ENCODE results near the gene ARMC5. TPM values are rescaled to one million over a fixed set of nuclear protein-coding genes. Genes with fewer than 3 reads are reported as not detected.

ARMC5 gene
- total RNA-seq, 4 donors from 2014 or later = 6.6 to 11.6 (median 9.1) TPM

GRCh38 chr16:31474773-31475738 is 15.8 kb downstream of the ARMC5 start:
- WGBS, 2 donors = 91 to 92% methylated on average over 12 of the region's 12 CpGs
- Histone ChIP-seq H3K9me3 (no peaks in the 10 kb centered on the region), H3K27me3 (no peaks in the 10 kb centered on the region), H3K36me3 (peaks cover 0 to 63% (median 4%) of the 10 kb centered on the region in 3 donors), H3K4me1 (peaks cover 0 to 53% (median 12%) of the 10 kb centered on the region in 4 donors), H3K27ac (no peak overlapping the region), H3K4me3 (no peak overlapping the region)
- TF ChIP-seq EP300 (IDR thresholded peaks at IDR 0.05) = no peak
- TF ChIP-seq, protein P1, sequence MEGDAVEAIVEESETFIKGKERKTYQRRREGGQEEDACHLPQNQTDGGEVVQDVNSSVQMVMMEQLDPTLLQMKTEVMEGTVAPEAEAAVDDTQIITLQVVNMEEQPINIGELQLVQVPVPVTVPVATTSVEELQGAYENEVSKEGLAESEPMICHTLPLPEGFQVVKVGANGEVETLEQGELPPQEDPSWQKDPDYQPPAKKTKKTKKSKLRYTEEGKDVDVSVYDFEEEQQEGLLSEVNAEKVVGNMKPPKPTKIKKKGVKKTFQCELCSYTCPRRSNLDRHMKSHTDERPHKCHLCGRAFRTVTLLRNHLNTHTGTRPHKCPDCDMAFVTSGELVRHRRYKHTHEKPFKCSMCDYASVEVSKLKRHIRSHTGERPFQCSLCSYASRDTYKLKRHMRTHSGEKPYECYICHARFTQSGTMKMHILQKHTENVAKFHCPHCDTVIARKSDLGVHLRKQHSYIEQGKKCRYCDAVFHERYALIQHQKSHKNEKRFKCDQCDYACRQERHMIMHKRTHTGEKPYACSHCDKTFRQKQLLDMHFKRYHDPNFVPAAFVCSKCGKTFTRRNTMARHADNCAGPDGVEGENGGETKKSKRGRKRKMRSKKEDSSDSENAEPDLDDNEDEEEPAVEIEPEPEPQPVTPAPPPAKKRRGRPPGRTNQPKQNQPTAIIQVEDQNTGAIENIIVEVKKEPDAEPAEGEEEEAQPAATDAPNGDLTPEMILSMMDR (IDR thresholded peaks at IDR 0.05) = no peak
- TF ChIP-seq POLR2A (IDR thresholded peaks at IDR 0.05) = no peak
- no peak for DNase-seq (ENCODE audit: low spot score in 2 of 2)

DNA sequence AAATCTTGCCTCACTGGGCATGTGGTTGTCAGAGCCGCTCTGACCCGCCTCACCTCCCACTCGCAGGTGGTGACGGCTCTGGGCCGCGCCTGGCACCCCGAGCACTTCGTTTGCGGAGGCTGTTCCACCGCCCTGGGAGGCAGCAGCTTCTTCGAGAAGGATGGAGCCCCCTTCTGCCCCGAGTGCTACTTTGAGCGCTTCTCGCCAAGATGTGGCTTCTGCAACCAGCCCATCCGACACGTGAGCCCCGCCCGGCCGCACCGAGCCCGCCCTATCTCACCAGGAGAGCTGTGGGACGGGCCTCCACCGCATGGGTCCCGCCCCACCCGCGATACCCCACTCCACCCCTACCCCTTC is 16.6 kb downstream of the ARMC5 start:
- no peak overlapping the region for H3K27ac ChIP-seq
- WGBS, 2 donors = 83 to 85% methylated on average over 21 to 25 of the region's 26 CpGs
- H3K4me1 ChIP-seq = peaks cover 0 to 55% (median 10%) of the 10 kb centered on the region in 4 donors
- peak overlapping the region in 1 of 4 donors; percentile 48 for H3K4me3 ChIP-seq
- no peak for DNase-seq (ENCODE audit: low spot score in 2 of 2)
- H3K9me3 ChIP-seq = no peaks in the 10 kb centered on the region
- no peak for TF ChIP-seq EP300 (IDR thresholded peaks at IDR 0.05)
- no peak for TF ChIP-seq POLR2A (IDR thresholded peaks at IDR 0.05)
- TF ChIP-seq, protein P1 (IDR thresholded peaks at IDR 0.05) = no peak
- peaks cover 0 to 63% (median 4%) of the 10 kb centered on the region in 3 donors for H3K36me3 ChIP-seq
- H3K27me3 ChIP-seq = no peaks in the 10 kb centered on the region

DNA sequence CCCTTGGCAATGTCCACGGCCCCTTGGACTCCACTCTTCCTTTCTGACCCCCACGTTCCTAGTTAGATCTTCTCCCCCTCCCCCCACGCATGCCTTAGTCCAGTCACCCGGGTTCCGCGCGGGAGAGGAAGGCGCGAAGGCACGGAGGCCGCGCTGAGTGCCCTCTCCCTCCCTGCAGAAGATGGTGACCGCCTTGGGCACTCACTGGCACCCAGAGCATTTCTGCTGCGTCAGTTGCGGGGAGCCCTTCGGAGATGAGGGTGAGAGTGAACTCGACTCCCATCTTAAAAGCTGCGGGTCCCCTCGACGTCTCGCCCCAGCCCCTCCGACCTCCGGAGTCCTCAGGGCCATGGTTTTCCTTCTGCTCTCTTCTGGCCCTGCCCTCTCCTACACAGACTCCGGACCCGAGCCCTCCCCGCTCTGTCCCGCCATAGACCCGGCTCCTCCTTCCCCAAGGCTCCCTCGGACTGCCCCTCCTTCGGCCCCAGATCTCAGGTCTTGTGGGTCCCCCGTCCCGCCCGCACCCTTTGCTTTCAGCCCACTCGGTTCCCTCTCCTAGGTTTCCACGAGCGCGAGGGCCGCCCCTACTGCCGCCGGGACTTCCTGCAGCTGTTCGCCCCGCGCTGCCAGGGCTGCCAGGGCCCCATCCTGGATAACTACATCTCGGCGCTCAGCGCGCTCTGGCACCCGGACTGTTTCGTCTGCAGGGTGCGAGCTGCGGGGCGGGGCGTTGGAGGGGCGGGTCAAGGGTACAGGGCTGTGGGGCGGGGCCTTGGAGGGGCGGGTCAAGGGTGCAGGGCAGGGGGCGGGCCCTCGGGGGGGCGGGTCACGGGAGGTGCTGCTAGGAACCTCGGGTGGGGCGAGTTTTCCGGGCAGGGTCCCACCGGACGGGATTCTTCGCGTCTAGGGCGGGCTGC is 17.3 kb downstream of the ARMC5 start:
- TF ChIP-seq POLR2A (IDR thresholded peaks at IDR 0.05) (peak in 1 of 2 donors; percentile 23), EP300 (IDR thresholded peaks at IDR 0.05) (no peak)
- peak overlapping the region in 3 of 4 donors; percentile 0 to 73 (median 18) for H3K27ac ChIP-seq
- DNase-seq (ENCODE audit: low spot score in 2 of 2) = peak; percentile 51 to 58
- H3K4me3 ChIP-seq = peak overlapping the region in 3 of 4 donors; percentile 1 to 48 (median 33)
- peaks cover 0 to 49% (median 4%) of the 10 kb centered on the region in 4 donors for H3K4me1 ChIP-seq
- H3K27me3 ChIP-seq = no peaks in the 10 kb centered on the region
- WGBS, 2 donors = 69 to 70% methylated on average over 57 to 63 of the region's 68 CpGs
- peaks cover 0 to 63% (median 4%) of the 10 kb centered on the region in 3 donors for H3K36me3 ChIP-seq
- H3K9me3 ChIP-seq = no peaks in the 10 kb centered on the region

DNA sequence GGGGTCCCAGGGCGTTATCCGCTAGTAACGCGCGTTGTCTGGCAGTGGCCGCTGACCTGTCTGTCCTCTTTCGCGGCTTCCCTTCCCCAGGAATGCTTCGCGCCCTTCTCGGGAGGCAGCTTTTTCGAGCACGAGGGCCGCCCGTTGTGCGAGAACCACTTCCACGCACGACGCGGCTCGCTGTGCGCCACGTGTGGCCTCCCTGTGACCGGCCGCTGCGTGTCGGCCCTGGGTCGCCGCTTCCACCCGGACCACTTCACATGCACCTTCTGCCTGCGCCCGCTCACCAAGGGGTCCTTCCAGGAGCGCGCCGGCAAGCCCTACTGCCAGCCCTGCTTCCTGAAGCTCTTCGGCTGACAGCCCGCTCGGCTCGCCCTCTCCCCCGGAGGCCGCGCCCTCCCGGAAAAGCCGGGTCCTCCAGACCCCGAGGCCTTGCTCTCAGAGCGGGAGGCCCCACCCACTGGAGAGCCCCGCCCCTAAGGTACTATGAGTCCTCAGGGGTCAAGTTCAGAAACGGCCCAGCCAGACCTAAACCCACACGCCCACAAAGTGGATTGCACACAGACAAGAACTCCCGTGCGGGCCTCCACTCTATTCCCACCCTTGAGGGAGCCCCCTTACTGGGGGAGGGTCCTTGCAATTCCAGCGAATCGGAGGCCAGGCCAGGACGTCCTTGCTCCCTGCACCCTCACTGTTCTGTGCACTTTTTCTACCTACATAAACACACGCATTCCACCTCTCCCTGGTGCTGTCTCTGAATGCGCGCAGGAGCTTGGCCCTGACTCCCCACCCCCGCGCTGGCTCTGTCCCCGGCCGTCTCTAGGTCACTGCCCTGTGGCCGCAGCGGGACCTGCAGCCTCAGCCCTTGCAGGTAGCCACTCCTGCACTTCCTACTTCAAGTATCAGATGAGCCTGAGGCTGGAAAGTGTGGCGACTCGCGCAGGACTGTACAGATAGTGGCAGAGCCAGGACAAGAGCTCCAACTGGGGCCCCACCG is 18.2 kb downstream of the ARMC5 start:
- Histone ChIP-seq H3K36me3 (peaks cover 0 to 63% (median 4%) of the 10 kb centered on the region in 3 donors), H3K27ac (peak overlapping the region in 3 of 4 donors; percentile 0 to 73 (median 18))
- DNase-seq (ENCODE audit: low spot score in 2 of 2) = no peak

More for the DNA sequence above, 18.2 kb downstream of the ARMC5 start:
- 71 to 76% methylated on average over 62 to 67 of the region's 67 CpGs for WGBS, 2 donors
- Histone ChIP-seq H3K4me3 (peak overlapping the region in 2 of 4 donors; percentile 33 to 48), H3K9me3 (no peaks in the 10 kb centered on the region), H3K27me3 (no peaks in the 10 kb centered on the region), H3K4me1 (peaks cover 0 to 42% (median 0%) of the 10 kb centered on the region in 4 donors)
- TF ChIP-seq POLR2A (IDR thresholded peaks at IDR 0.05) (no peak), EP300 (IDR thresholded peaks at IDR 0.05) (no peak)
- TF ChIP-seq, protein P1 (IDR thresholded peaks at IDR 0.05) = no peak
